Measurements from ENCODE around the gene ZFAND5.

ZFAND5 gene

GRCh38 chr9:72384710-72385485 is 19.9 kb upstream of the ZFAND5 start:
- no peak for DNase-seq (ENCODE audit: low read depth)

GRCh38 chr9:72383978-72384709 is 19.1 kb upstream of the ZFAND5 start:
- peak; percentile 82 for DNase-seq (ENCODE audit: low read depth)
- TF ChIP-seq CTCF (IDR thresholded peaks at IDR 0.05; ENCODE audit: low read length, missing control alignments), result no peak
- H3K4me3 ChIP-seq (replicated peaks; ENCODE audit: low read depth, low read length), result no peak overlapping the region

More at GRCh38 chr9:72384710-72385485, 19.9 kb upstream of the ZFAND5 start:
- no peak overlapping the region for H3K4me3 ChIP-seq (replicated peaks; ENCODE audit: low read depth, low read length)
- no peak for TF ChIP-seq CTCF (IDR thresholded peaks at IDR 0.05; ENCODE audit: low read length, missing control alignments)

GRCh38 chr9:72382405-72382804 is 17.4 kb upstream of the ZFAND5 start:
- peak; percentile 73 for DNase-seq (ENCODE audit: low read depth)
- no peak for TF ChIP-seq CTCF (IDR thresholded peaks at IDR 0.05; ENCODE audit: low read length, missing control alignments)
- H3K4me3 ChIP-seq (replicated peaks; ENCODE audit: low read depth, low read length), result no peak overlapping the region

- DNase-seq (ENCODE audit: low read depth), result no peak
- no peak for TF ChIP-seq CTCF (IDR thresholded peaks at IDR 0.05; ENCODE audit: low read length, missing control alignments)
Measured at GRCh38 chr9:72377041-72377440, 12.0 kb upstream of the ZFAND5 start.

GRCh38 chr9:72371151-72371550 is 6.1 kb upstream of the ZFAND5 start:
- no peak for TF ChIP-seq CTCF (IDR thresholded peaks at IDR 0.05; ENCODE audit: low read length, missing control alignments)
- DNase-seq (ENCODE audit: low read depth), result peak; percentile 88

More at GRCh38 chr9:72377041-72377440, 12.0 kb upstream of the ZFAND5 start:
- H3K4me3 ChIP-seq (replicated peaks; ENCODE audit: low read depth, low read length), result no peak overlapping the region

GRCh38 chr9:72365525-72366256 is 683 bp upstream of the ZFAND5 start:
- peak; percentile 11 for TF ChIP-seq CTCF (IDR thresholded peaks at IDR 0.05; ENCODE audit: low read length, missing control alignments)
- DNase-seq (ENCODE audit: low read depth), result peak; percentile 95
- peak overlapping the region; percentile 59 for H3K4me3 ChIP-seq (replicated peaks; ENCODE audit: low read depth, low read length)

More at GRCh38 chr9:72371151-72371550, 6.1 kb upstream of the ZFAND5 start:
- H3K4me3 ChIP-seq (replicated peaks; ENCODE audit: low read depth, low read length), result no peak overlapping the region
